Smooth muscle cell (in vitro differentiated cells): ENCODE data around the gene SEPTIN3. TPM values are rescaled to one million over a fixed set of nuclear protein-coding genes. Genes with fewer than 3 reads are reported as not detected.

Experiments
- DNase-seq: peaks from one replicate; lab custom pipeline; 2025; ENCODE audit not compliant: unreplicated experiment; lab: John Stamatoyannopoulos, UW
- H2AFZ ChIP-seq: fragments of 200-600 bp; sonication (generic); 2 replicates; pipeline ENCODE4 v1.6.0; 2016; ENCODE audit warnings: antibody characterized with exemption, low read depth, mild to moderate bottlenecking
- H3F3A ChIP-seq: fragments of 200-600 bp; sonication (generic); 2 replicates; pipeline ENCODE4 v1.6.0; 2017; ENCODE audit warnings: antibody characterized with exemption, low read depth
- H3K27ac ChIP-seq: fragments of 200-600 bp; sonication (generic); 2 replicates; pipeline ENCODE4 v1.5.1; 2016; ENCODE audit warnings: low read depth, mild to moderate bottlenecking
- H3K27me3 ChIP-seq: fragments of 200-600 bp; sonication (generic); 2 replicates; pipeline ENCODE4 v1.6.1; 2016; ENCODE audit warnings: low read depth, mild to moderate bottlenecking
- H3K36me3 ChIP-seq: fragments of 200-600 bp; sonication (generic); 2 replicates; pipeline ENCODE4 v1.5.1; 2016; ENCODE audit warnings: low read depth
- H3K4me1 ChIP-seq: fragments of 200-600 bp; sonication (generic); 2 replicates; pipeline ENCODE4 v1.5.1; 2016; ENCODE audit warnings: low read depth
- H3K4me2 ChIP-seq: fragments of 200-600 bp; sonication (generic); 2 replicates; pipeline ENCODE4 v1.6.0; 2016; ENCODE audit warnings: mild to moderate bottlenecking
- H3K4me3 ChIP-seq: fragments of 200-600 bp; sonication (generic); 2 replicates; pipeline ENCODE4 v1.5.1; 2016; ENCODE audit warnings: mild to moderate bottlenecking
- H3K79me2 ChIP-seq: fragments of 200-600 bp; sonication (generic); 2 replicates; pipeline ENCODE4 v1.6.0; 2016; ENCODE audit warnings: low read depth, mild to moderate bottlenecking
- H3K9ac ChIP-seq: fragments of 200-600 bp; sonication (generic); 2 replicates; pipeline ENCODE4 v1.6.0; 2016; ENCODE audit warnings: low read depth
- H3K9me3 ChIP-seq: fragments of 200-600 bp; sonication (generic); replicated peaks from 2 replicates; pipeline ENCODE4 v1.5.1; 2016; ENCODE audit warnings: low read depth
- H4K20me1 ChIP-seq: fragments of 200-600 bp; sonication (generic); 2 replicates; pipeline ENCODE4 v1.6.0; 2016; ENCODE audit warnings: low read depth
- CTCF ChIP-seq: fragments of 200-600 bp; sonication (generic); IDR thresholded peaks from 2 replicates; pipeline ENCODE4 v1.5.1; 2017; ENCODE audit warnings: borderline replicate concordance, mild to moderate bottlenecking, antibody characterized with exemption; ENCODE audit not compliant: insufficient read depth, poor library complexity, severe bottlenecking
- WGBS: methylation state at CpG from one replicate; pipeline ENCODE4 v1.1.7; 2016; ENCODE audit warnings: low lambda C conversion rate; 5-methylcytosine and 5-hydroxymethylcytosine counted together
- polyA plus RNA-seq: library from polyadenylated mRNA; unstranded; fragments of >200 nt; fragmentation: Nextera tagmentation; extraction: Ambion mirVana; gene quantifications from 2 replicates; pipeline ENCODE4 v1.2.1, GENCODE V29; 2016
- total RNA-seq: library from RNA; depleted of rRNA; stranded (reverse); fragments of >200 nt; gene quantifications from 2 replicates; pipeline ENCODE4 v1.2.3, GENCODE V29; 2014

SEPTIN3 gene
- total and polyA plus RNA-seq, 2 experiments from 2014 or later: 0.99 to 1.1 TPM

GRCh38 chr22:41968601-41969000 lies 642 bp upstream of the SEPTIN3 start:
- Histone ChIP-seq H3K36me3 (no peaks in the 10 kb centered on the region), H3F3A (no peaks in the 10 kb centered on the region), H3K27me3 (peaks cover 4% of the 10 kb centered on the region), H2AFZ (no peak overlapping the region), H3K27ac (no peak overlapping the region), H3K4me3 (no peak overlapping the region), H3K9ac (no peak overlapping the region), H3K4me2 (no peak overlapping the region), H3K79me2 (no peaks in the 10 kb centered on the region), H3K9me3 (no peaks in the 10 kb centered on the region), H4K20me1 (no peaks in the 10 kb centered on the region), H3K4me1 (peaks cover 7% of the 10 kb centered on the region)
- whole genome bisulfite sequencing: 76% methylated on average over 9 of the region's 9 CpGs
- TF ChIP-seq CTCF: no peak
- no peak for DNase-seq

- H3K4me1 ChIP-seq: peaks cover 4% of the 10 kb centered on the region
- H3K9me3 ChIP-seq: no peaks in the 10 kb centered on the region
- DNase-seq: no peak
- H3K79me2 ChIP-seq: no peaks in the 10 kb centered on the region
- no peak overlapping the region for H3K27ac ChIP-seq
- H3K4me3 ChIP-seq: no peak overlapping the region
- TF ChIP-seq CTCF: no peak
- H3K27me3 ChIP-seq: peaks cover 13% of the 10 kb centered on the region
- no peak overlapping the region for H2AFZ ChIP-seq
- no peak overlapping the region for H3K9ac ChIP-seq
- no peak overlapping the region for H3K4me2 ChIP-seq
- H3F3A ChIP-seq: no peaks in the 10 kb centered on the region
- H3K36me3 ChIP-seq: no peaks in the 10 kb centered on the region
- WGBS: 93% methylated on average over 2 of the region's 2 CpGs
- H4K20me1 ChIP-seq: no peaks in the 10 kb centered on the region
These were observed 1.4 kb downstream of the SEPTIN3 start for GRCh38 chr22:41970601-41971000.

- H4K20me1 ChIP-seq: no peaks in the 10 kb centered on the region
- 88% methylated on average over 10 of the region's 11 CpGs for WGBS
These were observed 2.2 kb downstream of the SEPTIN3 start for GRCh38 chr22:41971431-41971830.

More at GRCh38 chr22:41971431-41971830, 2.2 kb downstream of the SEPTIN3 start:
- no peak overlapping the region for H3K4me3 ChIP-seq
- H3K9me3 ChIP-seq: no peaks in the 10 kb centered on the region
- no peak overlapping the region for H3K4me2 ChIP-seq
- H2AFZ ChIP-seq: no peak overlapping the region
- no peak for TF ChIP-seq CTCF
- H3K27ac ChIP-seq: no peak overlapping the region
- no peak overlapping the region for H3K9ac ChIP-seq
- no peaks in the 10 kb centered on the region for H3F3A ChIP-seq
- H3K4me1 ChIP-seq: peaks cover 7% of the 10 kb centered on the region
- no peak for DNase-seq
- H3K36me3 ChIP-seq: no peaks in the 10 kb centered on the region
- no peaks in the 10 kb centered on the region for H3K79me2 ChIP-seq
- H3K27me3 ChIP-seq: peaks cover 21% of the 10 kb centered on the region
